ENCODE results near the gene HOXA4. TPM values are rescaled to one million over a fixed set of nuclear protein-coding genes. Genes with fewer than 3 reads are reported as not detected.

HOXA4 gene
- polyA plus RNA-seq, 3 donors = 0.48 TPM; not detected in 2

- no peaks in the 10 kb centered on the region for H3K36me3 ChIP-seq (replicated peaks in 1 of 2; ENCODE audit: control insufficient read depth in 1 of 2, insufficient read depth in 2 of 2, low read length in 2 of 2)
- H3K79me2 ChIP-seq (ENCODE audit: insufficient read depth, low read length) = no peaks in the 10 kb centered on the region
- H3K27me3 Mint-ChIP-seq (ENCODE audit: low read depth in 3 of 3) = peaks cover 90 to 98% (median 91%) of the 10 kb centered on the region in 3 donors
- H3K9me3 ChIP-seq (replicated peaks in 1 of 2; ENCODE audit: control insufficient read depth in 1 of 2, insufficient read depth in 1 of 2, low read length in 2 of 2) = peaks cover 27 to 43% of the 10 kb centered on the region in 2 donors
- H2AFZ ChIP-seq (ENCODE audit: insufficient read depth, low read depth, low read length, poor library complexity, severe bottlenecking) = no peak overlapping the region
- peaks cover 5 to 60% (median 38%) of the 10 kb centered on the region in 7 donors for H3K9me3 Mint-ChIP-seq
- H3K4me2 ChIP-seq (replicated peaks; ENCODE audit: extremely low read depth, low read length, poor library complexity, severe bottlenecking) = no peak overlapping the region
- no peak overlapping the region for H3K27ac ChIP-seq (ENCODE audit: low read depth in 1 of 2, low read length in 2 of 2)
- peaks cover 60 to 81% of the 10 kb centered on the region in 2 donors for H3K4me1 ChIP-seq (ENCODE audit: control insufficient read depth in 1 of 2, insufficient read depth in 2 of 2, low read length in 2 of 2)
- H3K4me1 Mint-ChIP-seq = peaks cover 59% of the 10 kb centered on the region
- DNase-seq = no peak
- peaks cover 25 to 37% of the 10 kb centered on the region in 2 donors for H3K36me3 Mint-ChIP-seq
- no peak overlapping the region for H3K9ac ChIP-seq (ENCODE audit: insufficient read depth, low read length, poor library complexity, severe bottlenecking)
- TF ChIP-seq CTCF (IDR thresholded peaks at IDR 0.05) = no peak
- peaks cover 82 to 98% of the 10 kb centered on the region in 2 donors for H3K27me3 ChIP-seq (ENCODE audit: control insufficient read depth in 2 of 2, insufficient read depth in 2 of 2, low read length in 2 of 2)
- H4K20me1 ChIP-seq (ENCODE audit: insufficient read depth, low read length) = peaks cover 9% of the 10 kb centered on the region
- intact Hi-C loops (cut with micrococcal nuclease) = loop anchor here in 1 of 2 donors (5.0 kb wide), 1 partner anchor 1308 kb away; no protein-coding TSS in a partner anchor
- 0% methylated on average over 1 of the region's 11 CpGs for WGBS (ENCODE audit: insufficient coverage)
- H3K4me3 ChIP-seq (replicated peaks in 1 of 3; ENCODE audit: low read depth in 2 of 3, low read length in 3 of 3) = no peak overlapping the region
- peak overlapping the region in 1 of 2 donors; percentile 89 for H3K4me3 Mint-ChIP-seq
- no peak overlapping the region for H3K27ac Mint-ChIP-seq
Measured at GRCh38 chr7:27170426-27171324, 40.1 kb upstream of the HOXA4 start.

GRCh38 chr7:27169658-27170425 is 39.3 kb upstream of the HOXA4 start:
- Mint-ChIP-seq H3K27ac (no peak overlapping the region), H3K4me3 (peak overlapping the region in 1 of 2 donors; percentile 87), H3K36me3 (peaks cover 25 to 38% of the 10 kb centered on the region in 2 donors), H3K4me1 (peaks cover 63% of the 10 kb centered on the region), H3K27me3 (ENCODE audit: low read depth in 3 of 3) (peaks cover 86 to 98% (median 88%) of the 10 kb centered on the region in 3 donors), H3K9me3 (peaks cover 5 to 62% (median 44%) of the 10 kb centered on the region in 7 donors)
- intact Hi-C loops (cut with micrococcal nuclease) = loop anchor here (2.0 to 10.0 kb wide), 4 partner anchors 17 to 1308 kb away; partner anchors contain the start of genes HOXA13 (in 1 of the 2) and HOXA3 (in 1 of the 2)
- Histone ChIP-seq H3K9ac (ENCODE audit: insufficient read depth, low read length, poor library complexity, severe bottlenecking) (no peak overlapping the region), H3K4me2 (replicated peaks; ENCODE audit: extremely low read depth, low read length, poor library complexity, severe bottlenecking) (peak overlapping the region; percentile 42), H3K27ac (ENCODE audit: low read depth in 1 of 2, low read length in 2 of 2) (no peak overlapping the region), H3K27me3 (ENCODE audit: control insufficient read depth in 2 of 2, insufficient read depth in 2 of 2, low read length in 2 of 2) (peaks cover 77 to 98% of the 10 kb centered on the region in 2 donors), H3K4me1 (ENCODE audit: control insufficient read depth in 1 of 2, insufficient read depth in 2 of 2, low read length in 2 of 2) (peaks cover 69 to 89% of the 10 kb centered on the region in 2 donors), H3K79me2 (ENCODE audit: insufficient read depth, low read length) (peaks cover 2% of the 10 kb centered on the region), H3K36me3 (replicated peaks in 1 of 2; ENCODE audit: control insufficient read depth in 1 of 2, insufficient read depth in 2 of 2, low read length in 2 of 2) (no peaks in the 10 kb centered on the region), H2AFZ (ENCODE audit: insufficient read depth, low read depth, low read length, poor library complexity, severe bottlenecking) (peak overlapping the region; percentile 9), H3K4me3 (replicated peaks in 1 of 3; ENCODE audit: low read depth in 2 of 3, low read length in 3 of 3) (peak overlapping the region in 1 of 3 experiments; percentile 25), H3K9me3 (replicated peaks in 1 of 2; ENCODE audit: control insufficient read depth in 1 of 2, insufficient read depth in 1 of 2, low read length in 2 of 2) (peaks cover 28 to 43% of the 10 kb centered on the region in 2 donors), H4K20me1 (ENCODE audit: insufficient read depth, low read length) (peaks cover 9% of the 10 kb centered on the region)
- no peak for TF ChIP-seq CTCF (IDR thresholded peaks at IDR 0.05)
- WGBS (ENCODE audit: insufficient coverage) = under 1% methylated on average over 26 of the region's 46 CpGs
- DNase-seq = no peak
